HepG2 (cell line): ENCODE measurements around the gene PASK.

ENCODE experiments used
- CTCF ChIP-seq: sonication (generic); formaldehyde crosslinking; IDR thresholded peaks from 2 replicates; pipeline ENCODE4 v1.5.0; 2020; ENCODE audit warnings: mild to moderate bottlenecking, missing genetic modification reagents, moderate library complexity
- NR1H2 ChIP-seq: sonication (generic); formaldehyde crosslinking; IDR thresholded peaks from 2 replicates; pipeline ENCODE4 v1.8.1; 2022; ENCODE audit warnings: low read depth, missing genetic modification reagents, borderline replicate concordance
- SP4 ChIP-seq: sonication (generic); formaldehyde crosslinking; IDR thresholded peaks from 2 replicates; pipeline ENCODE4 v1.8.1; 2023; ENCODE audit warnings: mild to moderate bottlenecking, missing genetic modification reagents
- ZNF512 ChIP-seq: sonication (generic); formaldehyde crosslinking; IDR thresholded peaks from 2 replicates; pipeline ENCODE4 v1.4.0; 2020; ENCODE audit warnings: mild to moderate bottlenecking, missing genetic modification reagents
- ZNF639 ChIP-seq: conservative IDR thresholded peaks from 2 replicates; pipeline ENCODE4 v1.6.1; 2018; ENCODE audit warnings: missing genetic modification reagents

- TF ChIP-seq SP4 (CRISPR knock-in tag) = no peak
- no peak for TF ChIP-seq ZNF639
- TF ChIP-seq NR1H2 (CRISPR knock-in tag) = no peak
- no peak for TF ChIP-seq ZNF512 (CRISPR knock-in tag)
- no peak for TF ChIP-seq CTCF
These were observed 88.0 kb downstream of the PASK start for GRCh38 chr2:241061275-241061674.
